ENCODE measurements around the gene ZNF416.

The ZNF416 gene

DNA sequence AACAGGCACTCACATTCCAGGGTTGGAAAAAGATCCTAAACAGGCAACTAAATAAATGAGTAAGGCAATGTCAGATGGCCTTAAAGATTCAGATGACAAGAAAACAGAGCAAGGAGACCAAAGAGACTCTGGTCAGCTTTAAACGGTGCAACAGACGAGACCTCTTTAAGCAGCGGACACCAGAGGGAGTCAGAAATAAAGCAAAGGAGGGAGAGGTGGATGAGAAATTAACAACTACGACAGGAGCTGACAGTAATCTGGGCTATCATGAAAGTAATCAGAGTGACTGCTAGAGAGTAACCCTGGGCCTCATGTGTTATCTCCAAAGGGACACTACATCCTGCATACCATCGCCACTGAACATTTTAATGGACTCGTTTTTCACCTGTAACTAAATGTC, 20.2 kb downstream of the ZNF416 start:
- no peak for DNase-seq

- no peak for DNase-seq
Observed at GRCh38 chr19:57557659-57558058, 21.1 kb downstream of the ZNF416 start.

- DNase-seq, result no peak
Observed at GRCh38 chr19:57552432-57552831, 26.3 kb downstream of the ZNF416 start.

GRCh38 chr19:57546513-57546912, 32.2 kb downstream of the ZNF416 start:
- DNase-seq, result no peak

DNA sequence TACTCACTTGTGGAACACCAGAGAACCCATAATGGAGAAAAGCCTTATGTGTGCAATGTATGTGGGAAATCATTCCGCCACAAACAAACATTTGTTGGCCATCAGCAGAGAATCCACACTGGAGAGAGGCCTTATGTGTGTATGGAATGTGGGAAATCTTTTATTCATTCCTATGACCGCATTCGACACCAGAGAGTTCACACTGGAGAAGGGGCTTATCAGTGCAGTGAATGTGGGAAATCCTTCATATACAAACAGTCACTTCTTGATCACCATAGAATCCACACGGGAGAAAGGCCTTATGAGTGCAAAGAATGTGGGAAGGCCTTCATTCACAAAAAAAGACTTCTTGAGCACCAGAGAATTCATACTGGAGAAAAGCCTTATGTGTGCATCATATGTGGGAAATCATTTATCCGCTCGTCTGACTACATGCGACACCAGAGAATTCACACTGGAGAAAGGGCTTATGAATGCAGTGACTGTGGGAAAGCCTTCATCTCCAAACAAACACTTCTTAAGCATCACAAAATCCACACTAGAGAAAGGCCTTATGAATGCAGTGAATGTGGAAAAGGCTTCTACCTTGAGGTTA, 40.7 kb downstream of the ZNF416 start:
- no peak for DNase-seq

DNA sequence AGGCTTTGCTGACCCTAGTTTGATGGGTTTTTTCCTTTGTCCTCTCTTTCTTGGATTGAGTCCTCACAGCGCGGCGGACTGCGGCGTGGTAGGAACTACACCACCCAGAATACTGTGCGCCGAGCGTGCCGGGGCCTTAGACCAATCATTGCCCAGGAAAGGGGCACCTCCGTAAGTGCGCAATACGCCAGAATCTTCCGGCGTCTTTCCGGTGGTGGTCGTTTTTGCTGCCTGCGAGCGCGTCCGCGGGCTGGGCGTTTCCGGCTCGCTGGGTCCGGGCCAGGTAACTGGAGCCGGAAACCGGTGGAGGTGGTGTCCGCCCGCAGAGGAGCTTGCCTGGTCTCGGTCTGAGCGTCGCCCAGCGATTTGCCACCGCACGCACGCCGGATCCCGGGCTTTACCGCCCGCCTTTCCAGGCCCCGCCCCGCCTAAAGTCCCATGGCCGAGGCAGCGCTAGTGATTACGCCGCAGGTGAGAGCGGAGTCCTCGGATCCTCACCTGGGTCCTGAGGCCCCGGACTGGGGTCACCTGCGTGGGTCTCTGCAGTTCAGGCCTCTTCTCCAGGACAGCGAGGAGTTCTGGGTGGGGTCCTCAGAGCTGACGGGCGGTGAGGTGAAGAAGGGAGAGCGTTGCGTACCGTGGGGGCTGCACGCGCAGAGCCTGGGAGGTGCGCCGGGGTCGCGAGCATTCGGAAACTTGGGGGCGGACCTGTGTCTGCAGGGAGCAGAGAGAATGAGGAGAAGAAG, 51.4 kb downstream of the ZNF416 start, which contains the start of gene ZNF549:
ZNF549 (plus strand) TSS at position 221 of the 746 bp plus-strand sequence; CDS start at position 439, 218 bp downstream.
- peak; percentile 95 for DNase-seq

Measured in NCI-H1105 (cell line).